ENCODE measurements around the gene PICK1. TPM values are rescaled to one million over a fixed set of nuclear protein-coding genes. Genes with fewer than 3 reads are reported as not detected.

PICK1 gene
- polyA plus RNA-seq, 1 donor from 2014 or later, result 6.5 TPM

GRCh38 chr22:38082986-38083710 is 25.9 kb downstream of the PICK1 start:
- Mint-ChIP-seq H3K27me3 (peaks cover 21% of the 10 kb centered on the region), H3K27ac (peak overlapping the region in 1 of 3 donors; percentile 50), H3K4me3 (peak overlapping the region in 2 of 4 donors; percentile 4 to 17), H3K9me3 (no peaks in the 10 kb centered on the region), H3K36me3 (no peaks in the 10 kb centered on the region), H3K4me1 (no peaks in the 10 kb centered on the region)

- Mint-ChIP-seq H3K9me3 (no peaks in the 10 kb centered on the region), H3K4me1 (no peaks in the 10 kb centered on the region), H3K27ac (peak within 1 kb of the TSS in 1 of 3 donors; percentile 50), H3K4me3 (peak within 1 kb of the TSS in 1 of 4 donors; percentile 17), H3K36me3 (no peaks in the 10 kb centered on the region), H3K27me3 (peaks cover 22% of the 10 kb centered on the region)
Observed at GRCh38 chr22:38083931-38084631, 26.9 kb downstream of the PICK1 start, which contains the start of gene SLC16A8. Gene SLC16A8, minus strand, starts transcription at chr22:38084184. Its CDS starts 1,311 bp downstream, at chr22:38082873.

- no peak overlapping the region for H3K4me3 Mint-ChIP-seq
- peaks cover 2% of the 10 kb centered on the region for H3K36me3 Mint-ChIP-seq
- peaks cover 25% of the 10 kb centered on the region for H3K27me3 Mint-ChIP-seq
- H3K27ac Mint-ChIP-seq, result no peak overlapping the region
- H3K4me1 Mint-ChIP-seq, result no peaks in the 10 kb centered on the region
- no peaks in the 10 kb centered on the region for H3K9me3 Mint-ChIP-seq
Observed at GRCh38 chr22:38085056-38085455, 27.9 kb downstream of the PICK1 start.

GRCh38 chr22:38085501-38085900 is 28.3 kb downstream of the PICK1 start:
- Mint-ChIP-seq H3K27me3 (peaks cover 24% of the 10 kb centered on the region), H3K9me3 (no peaks in the 10 kb centered on the region), H3K36me3 (peaks cover 2% of the 10 kb centered on the region), H3K27ac (no peak overlapping the region), H3K4me3 (no peak overlapping the region), H3K4me1 (no peaks in the 10 kb centered on the region)

- H3K4me3 Mint-ChIP-seq, result no peak overlapping the region
- H3K27ac Mint-ChIP-seq, result no peak overlapping the region
- peaks cover 26% of the 10 kb centered on the region for H3K27me3 Mint-ChIP-seq
- H3K36me3 Mint-ChIP-seq, result peaks cover 2% of the 10 kb centered on the region
- H3K4me1 Mint-ChIP-seq, result no peaks in the 10 kb centered on the region
- H3K9me3 Mint-ChIP-seq, result no peaks in the 10 kb centered on the region
Observed at GRCh38 chr22:38086001-38086845, 29.0 kb downstream of the PICK1 start.

GRCh38 chr22:38086942-38087341 is 29.7 kb downstream of the PICK1 start:
- no peak overlapping the region for H3K27ac Mint-ChIP-seq
- H3K4me3 Mint-ChIP-seq, result no peak overlapping the region
- H3K27me3 Mint-ChIP-seq, result peaks cover 26% of the 10 kb centered on the region
- peaks cover 3% of the 10 kb centered on the region for H3K36me3 Mint-ChIP-seq
- H3K4me1 Mint-ChIP-seq, result no peaks in the 10 kb centered on the region
- H3K9me3 Mint-ChIP-seq, result no peaks in the 10 kb centered on the region

- Mint-ChIP-seq H3K27ac (peak overlapping the region in 1 of 3 donors; percentile 71), H3K4me1 (no peaks in the 10 kb centered on the region), H3K27me3 (peaks cover 25% of the 10 kb centered on the region), H3K36me3 (peaks cover 5% of the 10 kb centered on the region), H3K4me3 (no peak overlapping the region), H3K9me3 (no peaks in the 10 kb centered on the region)
Observed at GRCh38 chr22:38087855-38088254, 30.7 kb downstream of the PICK1 start.

- no peaks in the 10 kb centered on the region for H3K9me3 Mint-ChIP-seq
- H3K36me3 Mint-ChIP-seq, result peaks cover 6% of the 10 kb centered on the region
- no peaks in the 10 kb centered on the region for H3K4me1 Mint-ChIP-seq
- no peak overlapping the region for H3K4me3 Mint-ChIP-seq
- no peak overlapping the region for H3K27ac Mint-ChIP-seq
- H3K27me3 Mint-ChIP-seq, result peaks cover 22% of the 10 kb centered on the region
Observed at GRCh38 chr22:38088629-38089473, 31.6 kb downstream of the PICK1 start.

GRCh38 chr22:38089474-38089851 is 32.3 kb downstream of the PICK1 start:
- Mint-ChIP-seq H3K4me1 (no peaks in the 10 kb centered on the region), H3K4me3 (no peak overlapping the region), H3K27ac (no peak overlapping the region)

GRCh38 chr22:38097058-38097457 is 39.9 kb downstream of the PICK1 start:
- no peak overlapping the region for H3K4me3 Mint-ChIP-seq
- H3K4me1 Mint-ChIP-seq, result peaks cover 0 to 1% (median 1%) of the 10 kb centered on the region in 3 donors
- H3K36me3 Mint-ChIP-seq, result peaks cover 13% of the 10 kb centered on the region
- peaks cover 2% of the 10 kb centered on the region for H3K27me3 Mint-ChIP-seq
- H3K27ac Mint-ChIP-seq, result no peak overlapping the region
- H3K9me3 Mint-ChIP-seq, result no peaks in the 10 kb centered on the region

More at GRCh38 chr22:38089474-38089851, 32.3 kb downstream of the PICK1 start:
- no peaks in the 10 kb centered on the region for H3K9me3 Mint-ChIP-seq
- H3K27me3 Mint-ChIP-seq, result peaks cover 22% of the 10 kb centered on the region
- peaks cover 8% of the 10 kb centered on the region for H3K36me3 Mint-ChIP-seq

- Mint-ChIP-seq H3K9me3 (no peaks in the 10 kb centered on the region), H3K27ac (no peak overlapping the region), H3K36me3 (peaks cover 11% of the 10 kb centered on the region), H3K4me3 (no peak overlapping the region), H3K4me1 (peaks cover 0 to 1% (median 1%) of the 10 kb centered on the region in 3 donors), H3K27me3 (peaks cover 2% of the 10 kb centered on the region)
Observed at GRCh38 chr22:38097557-38098409, 40.6 kb downstream of the PICK1 start.

GRCh38 chr22:38098410-38099249 is 41.4 kb downstream of the PICK1 start:
- Mint-ChIP-seq H3K27me3 (peaks cover 2% of the 10 kb centered on the region), H3K9me3 (no peaks in the 10 kb centered on the region), H3K4me3 (no peak overlapping the region), H3K27ac (no peak overlapping the region), H3K4me1 (peaks cover 0 to 4% (median 1%) of the 10 kb centered on the region in 3 donors), H3K36me3 (peaks cover 11% of the 10 kb centered on the region)

GRCh38 chr22:38103641-38104040 is 46.4 kb downstream of the PICK1 start:
- Mint-ChIP-seq H3K4me3 (no peak overlapping the region), H3K36me3 (peaks cover 3% of the 10 kb centered on the region), H3K4me1 (peaks cover 0 to 4% (median 0%) of the 10 kb centered on the region in 3 donors), H3K27me3 (peaks cover 3% of the 10 kb centered on the region), H3K27ac (no peak overlapping the region), H3K9me3 (no peaks in the 10 kb centered on the region)
